GM19468 (cell line): ENCODE results near the gene PRXL2A.
"Not testable (repeated sequence)": the region's sequence is repeated elsewhere in the genome, so short reads cannot be mapped to it uniquely, and the experiment has no call there.

Experiments used
- ATAC-seq: cut with Tn5 transposase; IDR thresholded peaks from one replicate; pipeline ENCODE4 v1.9.1; 2021; ENCODE audit warnings: mild to moderate bottlenecking, moderate library complexity, moderate number of reproducible peaks; ENCODE audit not compliant: unreplicated experiment; ENCODE audit errors: extremely low read depth

The PRXL2A gene

GRCh38 chr10:80408242-80409101 is at the start of gene PRXL2A:
TSS of gene PRXL2A (plus strand) at chr10:80408551. CDS start at chr10:80420468, 11,917 bp downstream.
- peak; percentile 82 for ATAC-seq

GRCh38 chr10:80358925-80359324 is 49.4 kb upstream of the PRXL2A start:
- ATAC-seq = not testable (repeated sequence)

GRCh38 chr10:80359644-80360043 is 48.7 kb upstream of the PRXL2A start:
- no peak for ATAC-seq

GRCh38 chr10:80365510-80365909 is 42.8 kb upstream of the PRXL2A start:
- no peak for ATAC-seq

GRCh38 chr10:80371467-80371866 is 36.9 kb upstream of the PRXL2A start:
- ATAC-seq = no peak

- ATAC-seq = no peak
Measured at GRCh38 chr10:80372675-80373074, 35.7 kb upstream of the PRXL2A start.

GRCh38 chr10:80373502-80373901 is 34.8 kb upstream of the PRXL2A start:
- no peak for ATAC-seq

GRCh38 chr10:80379701-80380100 is 28.6 kb upstream of the PRXL2A start:
- ATAC-seq = no peak

- no peak for ATAC-seq
Measured at GRCh38 chr10:80380185-80380584, 28.2 kb upstream of the PRXL2A start.

- ATAC-seq = no peak
Measured at GRCh38 chr10:80382989-80383388, 25.4 kb upstream of the PRXL2A start.

GRCh38 chr10:80390740-80391139 is 17.6 kb upstream of the PRXL2A start:
- ATAC-seq = no peak

GRCh38 chr10:80392250-80392649 is 16.1 kb upstream of the PRXL2A start:
- no peak for ATAC-seq

- no peak for ATAC-seq
Measured at GRCh38 chr10:80394358-80394916, 13.9 kb upstream of the PRXL2A start.

GRCh38 chr10:80397014-80397413 is 11.3 kb upstream of the PRXL2A start:
- ATAC-seq = no peak

GRCh38 chr10:80400136-80400804 is 8.1 kb upstream of the PRXL2A start:
- ATAC-seq = no peak

- ATAC-seq = no peak
Measured at GRCh38 chr10:80405035-80405434, 3.3 kb upstream of the PRXL2A start.

GRCh38 chr10:80405626-80406025 is 2.7 kb upstream of the PRXL2A start:
- no peak for ATAC-seq

- no peak for ATAC-seq
Measured at GRCh38 chr10:80406204-80406603, 2.1 kb upstream of the PRXL2A start.

GRCh38 chr10:80407812-80408241 is 524 bp upstream of the PRXL2A start:
- no peak for ATAC-seq

GRCh38 chr10:80409121-80409520 is 770 bp downstream of the PRXL2A start:
- ATAC-seq = no peak

GRCh38 chr10:80410122-80410521 is 1.8 kb downstream of the PRXL2A start:
- no peak for ATAC-seq
